Uterus (tissue), 4 donors: ENCODE results near the gene PCGF2. TPM values are rescaled to one million over a fixed set of nuclear protein-coding genes. Genes with fewer than 3 reads are reported as not detected.

Experiments
- DNase-seq, 2 donors: peaks; one replicate each; pipeline ENCODE4 v3.0.0-alpha.2; 2019 to 2020
- H3K27ac ChIP-seq, 2 donors: fragments of 200-600 bp; sonication (generic); 1 replicate in 1 of 2; 2 replicates in 1 of 2; pipeline ENCODE4 v1.5.1; 2016 to 2018
- H3K27me3 ChIP-seq, 2 donors: fragments of 200-600 bp; sonication (generic); one replicate each; pipeline ENCODE4 v1.5.1; 2018 to 2019; ENCODE audit warnings: control low read depth in 1 of 2
- H3K36me3 ChIP-seq, 2 donors: fragments of 200-600 bp; sonication (generic); one replicate each; pipeline ENCODE4 v1.5.1; 2019; ENCODE audit warnings: control low read depth in 1 of 2
- H3K4me1 ChIP-seq, 2 donors: fragments of 200-600 bp; sonication (generic); one replicate each; pipeline ENCODE4 v1.5.1; 2018 to 2019; ENCODE audit warnings: control low read depth in 1 of 2
- H3K4me3 ChIP-seq, 2 donors: fragments of 200-600 bp; sonication (generic); 1 replicate in 1 of 2; 2 replicates in 1 of 2; pipeline ENCODE4 v1.5.1; 2018 to 2019; ENCODE audit warnings: mild to moderate bottlenecking in 1 of 2
- H3K9me3 ChIP-seq, 2 donors: fragments of 200-600 bp; sonication (generic); one replicate each; pipeline ENCODE4 v1.5.1; 2019; ENCODE audit warnings: control low read depth in 1 of 2
- POLR2A ChIP-seq, 2 donors: fragments of 450-650 bp; IDR thresholded peaks; one replicate each; pipeline ENCODE4 v1.6.1; 2016; ENCODE audit warnings: antibody characterized with exemption in 2 of 2, mild to moderate bottlenecking in 1 of 2, moderate library complexity in 1 of 2
- intact Hi-C: fragments of 100-400 bp; cut with DNase I; formaldehyde crosslinking; loops from one replicate; pipeline ENCODE4 v1.15.1; 2023; ENCODE audit warnings: low total_unique reads
- total RNA-seq, 4 donors: library from RNA; depleted of rRNA in 3 of 4; stranded (reverse); fragments of >200 nt in 3 of 4; gene quantifications; one replicate each; pipeline versions ENCODE4 v1.1.0 to v1.2.4, GENCODE V29; 2014 to 2023
- TF ChIP-seq, protein P1 (sequence below), 4 experiments: fragments of 200-600 bp in 2 of 4; fragments of 450-650 bp in 2 of 4; sonication (generic) in 2 of 4; IDR thresholded peaks; one replicate each; pipeline ENCODE4 v1.5.1; 2016 to 2019; ENCODE audit warnings: antibody characterized with exemption in 4 of 4, mild to moderate bottlenecking in 2 of 4, moderate library complexity in 1 of 4
- donor health status: DM: yes; HTN: yes; CAD: no.

The PCGF2 gene
- total RNA-seq, 4 donors from 2014 or later, result 5.5 to 81.8 (median 16.2) TPM

DNA sequence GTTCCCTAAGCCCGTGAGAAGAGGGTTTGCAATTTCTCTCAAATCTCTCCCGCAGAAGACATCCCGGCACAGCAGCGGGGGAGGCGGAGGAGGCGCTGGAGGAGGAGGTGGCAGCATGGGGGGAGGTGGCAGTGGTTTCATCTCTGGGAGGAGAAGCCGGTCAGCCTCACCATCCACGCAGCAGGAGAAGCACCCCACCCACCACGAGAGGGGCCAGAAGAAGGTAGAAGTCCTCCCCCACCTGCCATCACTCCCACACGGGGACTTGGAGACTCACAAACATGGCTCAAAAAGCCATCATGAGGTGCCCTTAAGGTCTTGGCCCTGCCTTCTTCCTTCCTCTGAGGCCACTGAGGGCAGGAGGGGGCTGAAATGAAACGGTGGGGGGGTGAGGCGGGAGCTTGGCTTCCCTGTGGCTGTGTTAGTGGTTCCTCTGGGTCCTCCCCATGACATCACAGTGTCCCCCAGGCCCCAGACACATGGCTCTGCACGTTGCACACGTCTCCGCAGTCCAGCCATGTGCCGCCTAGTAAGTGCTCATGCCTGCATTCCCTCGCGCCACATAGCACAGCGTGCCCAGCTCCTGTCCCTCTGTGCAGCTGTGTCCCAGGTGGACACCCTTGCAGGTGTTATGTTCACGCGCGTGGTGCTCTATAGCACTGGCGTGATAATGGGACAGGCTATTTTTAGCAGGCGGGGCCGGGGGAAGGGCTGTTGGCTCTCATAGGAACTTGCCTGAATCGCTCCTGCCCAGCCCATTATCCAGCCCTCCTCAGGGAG, 36.2 kb downstream of the PCGF2 start:
- Histone ChIP-seq H3K27me3 (no peaks in the 10 kb centered on the region), H3K4me1 (peaks cover 0 to 3% of the 10 kb centered on the region in 2 donors), H3K4me3 (no peak overlapping the region), H3K27ac (no peak overlapping the region), H3K36me3 (no peaks in the 10 kb centered on the region), H3K9me3 (no peaks in the 10 kb centered on the region)
- TF ChIP-seq POLR2A (IDR thresholded peaks at IDR 0.05), result no peak
- intact Hi-C loops, result no loop called here
- no peak for DNase-seq

DNA sequence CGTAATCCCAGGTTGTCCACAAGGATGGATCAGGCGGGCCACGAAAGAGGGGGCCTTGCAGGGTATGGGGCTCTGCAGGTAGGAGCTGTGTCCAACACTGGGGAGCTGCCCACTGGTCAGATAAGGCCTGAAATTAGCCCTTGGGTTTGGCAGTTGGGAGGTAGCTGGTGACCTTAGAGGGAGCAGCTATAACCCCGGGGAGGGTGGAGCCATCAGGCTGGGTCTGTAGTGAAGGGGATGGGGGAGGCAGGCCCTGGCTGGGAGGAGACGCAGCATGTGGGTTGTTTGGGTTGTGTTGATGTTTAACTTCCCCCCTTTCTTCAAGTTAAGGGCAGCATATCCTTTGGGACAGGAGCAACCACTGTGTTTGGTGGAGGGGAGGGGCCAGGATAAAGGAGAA, 37.2 kb downstream of the PCGF2 start:
- intact Hi-C loops, result no loop called here
- H3K36me3 ChIP-seq, result no peaks in the 10 kb centered on the region
- H3K27ac ChIP-seq, result no peak overlapping the region
- peaks cover 0 to 6% of the 10 kb centered on the region in 2 donors for H3K4me1 ChIP-seq
- H3K9me3 ChIP-seq, result no peaks in the 10 kb centered on the region
- no peaks in the 10 kb centered on the region for H3K27me3 ChIP-seq
- no peak for DNase-seq
- no peak for TF ChIP-seq POLR2A (IDR thresholded peaks at IDR 0.05)
- TF ChIP-seq, protein P1, sequence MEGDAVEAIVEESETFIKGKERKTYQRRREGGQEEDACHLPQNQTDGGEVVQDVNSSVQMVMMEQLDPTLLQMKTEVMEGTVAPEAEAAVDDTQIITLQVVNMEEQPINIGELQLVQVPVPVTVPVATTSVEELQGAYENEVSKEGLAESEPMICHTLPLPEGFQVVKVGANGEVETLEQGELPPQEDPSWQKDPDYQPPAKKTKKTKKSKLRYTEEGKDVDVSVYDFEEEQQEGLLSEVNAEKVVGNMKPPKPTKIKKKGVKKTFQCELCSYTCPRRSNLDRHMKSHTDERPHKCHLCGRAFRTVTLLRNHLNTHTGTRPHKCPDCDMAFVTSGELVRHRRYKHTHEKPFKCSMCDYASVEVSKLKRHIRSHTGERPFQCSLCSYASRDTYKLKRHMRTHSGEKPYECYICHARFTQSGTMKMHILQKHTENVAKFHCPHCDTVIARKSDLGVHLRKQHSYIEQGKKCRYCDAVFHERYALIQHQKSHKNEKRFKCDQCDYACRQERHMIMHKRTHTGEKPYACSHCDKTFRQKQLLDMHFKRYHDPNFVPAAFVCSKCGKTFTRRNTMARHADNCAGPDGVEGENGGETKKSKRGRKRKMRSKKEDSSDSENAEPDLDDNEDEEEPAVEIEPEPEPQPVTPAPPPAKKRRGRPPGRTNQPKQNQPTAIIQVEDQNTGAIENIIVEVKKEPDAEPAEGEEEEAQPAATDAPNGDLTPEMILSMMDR (IDR thresholded peaks at IDR 0.05), result no peak
- no peak overlapping the region for H3K4me3 ChIP-seq

DNA sequence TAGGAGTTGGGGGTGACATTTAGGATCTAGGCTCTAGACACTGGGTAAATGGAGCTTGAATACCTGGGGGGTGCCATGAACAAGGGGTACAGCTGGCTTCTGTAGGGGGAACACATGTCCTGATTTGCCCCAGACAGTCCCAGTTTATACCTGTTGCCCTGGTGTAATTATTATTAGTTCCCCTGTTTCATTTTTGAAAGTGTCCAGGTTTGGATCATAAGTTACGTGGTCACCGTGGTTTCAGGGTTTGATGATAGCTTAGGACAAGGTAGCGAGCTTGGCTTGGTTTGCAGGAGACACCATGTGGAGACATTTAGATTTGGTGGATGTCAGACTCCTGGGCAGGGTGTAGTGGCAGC, 37.6 kb downstream of the PCGF2 start:
- no peaks in the 10 kb centered on the region for H3K27me3 ChIP-seq
- TF ChIP-seq POLR2A (IDR thresholded peaks at IDR 0.05), result no peak
- TF ChIP-seq, protein P1 (IDR thresholded peaks at IDR 0.05), result no peak
- H3K9me3 ChIP-seq, result no peaks in the 10 kb centered on the region
- H3K4me1 ChIP-seq, result peaks cover 0 to 6% of the 10 kb centered on the region in 2 donors
- no peak for DNase-seq
- intact Hi-C loops, result no loop called here
- H3K4me3 ChIP-seq, result no peak overlapping the region
- H3K27ac ChIP-seq, result no peak overlapping the region
- H3K36me3 ChIP-seq, result no peaks in the 10 kb centered on the region

DNA sequence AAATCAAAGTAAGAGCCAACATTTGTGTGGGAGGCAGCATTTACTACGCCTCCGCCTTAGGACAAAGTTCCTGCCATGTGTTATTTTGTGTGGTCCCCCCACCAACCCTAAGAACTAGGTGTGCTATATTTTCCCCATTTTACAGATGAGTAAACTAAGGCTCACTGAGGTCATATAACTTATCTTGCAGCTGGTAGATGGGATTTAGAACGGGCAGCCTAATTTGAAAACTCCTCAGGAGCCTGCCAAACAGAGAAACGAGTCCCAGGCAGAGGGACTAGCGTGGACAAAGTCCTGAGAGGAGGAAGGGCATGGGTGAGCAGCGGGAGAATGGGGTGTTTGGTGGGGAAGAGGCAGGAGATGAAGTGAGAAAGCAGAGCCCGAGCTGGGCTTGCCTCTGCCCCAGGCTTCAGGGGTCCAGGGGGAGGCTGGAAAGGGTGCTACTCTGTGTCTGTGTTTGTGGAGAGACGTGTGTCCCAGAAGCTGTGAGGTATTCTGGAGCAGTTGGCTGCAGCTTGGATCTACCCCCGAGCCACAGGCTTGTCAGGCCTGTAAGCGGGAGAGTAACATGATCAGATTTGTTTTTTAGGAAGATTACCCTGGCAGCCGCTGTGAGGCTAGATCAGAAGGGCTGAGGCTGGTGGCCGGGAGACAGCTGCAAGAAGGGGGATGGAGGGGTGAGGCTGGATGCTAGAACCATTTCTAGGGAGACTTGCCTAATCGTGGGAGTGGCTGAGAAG, 38.1 kb downstream of the PCGF2 start:
- Histone ChIP-seq H3K4me3 (no peak overlapping the region), H3K9me3 (no peaks in the 10 kb centered on the region), H3K4me1 (peaks cover 0 to 6% of the 10 kb centered on the region in 2 donors), H3K27me3 (no peaks in the 10 kb centered on the region), H3K27ac (no peak overlapping the region), H3K36me3 (no peaks in the 10 kb centered on the region)
- no peak for DNase-seq
- TF ChIP-seq, protein P1 (IDR thresholded peaks at IDR 0.05), result no peak
- no peak for TF ChIP-seq POLR2A (IDR thresholded peaks at IDR 0.05)
- intact Hi-C loops, result no loop called here

DNA sequence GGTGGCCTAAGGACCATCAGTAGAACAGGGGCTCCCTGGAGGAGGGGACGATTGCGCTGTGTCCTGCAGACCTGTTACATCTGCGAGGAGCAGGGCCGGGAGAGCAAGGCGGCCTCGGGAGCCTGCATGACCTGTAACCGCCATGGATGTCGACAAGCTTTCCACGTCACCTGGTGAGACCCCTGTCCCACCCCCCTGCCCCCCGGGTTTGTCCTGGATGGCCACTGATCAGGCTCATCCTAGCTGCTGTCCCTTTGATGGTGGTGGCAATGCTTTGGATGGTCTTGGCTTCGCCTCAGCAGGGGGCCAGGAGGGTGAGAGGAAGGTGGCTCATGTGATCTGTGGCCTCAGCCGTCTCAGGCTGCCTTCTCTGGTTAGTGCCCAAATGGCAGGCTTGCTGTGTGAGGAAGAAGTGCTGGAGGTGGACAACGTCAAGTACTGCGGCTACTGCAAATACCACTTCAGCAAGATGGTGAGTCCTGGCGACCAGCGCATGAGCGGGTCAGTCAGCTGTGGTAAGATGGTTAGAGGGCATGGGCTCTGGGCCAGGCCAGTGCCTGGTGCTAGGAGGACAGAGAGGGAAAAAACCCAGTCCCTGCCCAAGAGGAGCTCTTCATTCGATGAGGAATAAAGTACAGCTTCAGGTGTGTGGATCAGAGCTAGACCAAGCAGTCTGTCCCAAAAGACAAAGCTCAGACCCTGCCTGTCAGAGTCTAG, 38.9 kb downstream of the PCGF2 start:
- intact Hi-C loops, result no loop called here
- TF ChIP-seq, protein P1 (IDR thresholded peaks at IDR 0.05), result no peak
- TF ChIP-seq POLR2A (IDR thresholded peaks at IDR 0.05), result no peak
- no peaks in the 10 kb centered on the region for H3K27me3 ChIP-seq
- H3K4me1 ChIP-seq, result peaks cover 0 to 6% of the 10 kb centered on the region in 2 donors
- H3K27ac ChIP-seq, result no peak overlapping the region
- no peaks in the 10 kb centered on the region for H3K36me3 ChIP-seq
- H3K4me3 ChIP-seq, result no peak overlapping the region
- DNase-seq, result no peak
- no peaks in the 10 kb centered on the region for H3K9me3 ChIP-seq
